HG02763 (cell line): ENCODE measurements around the gene NME4.

Source experiments
- ATAC-seq: cut with Tn5 transposase; IDR thresholded peaks from one replicate; pipeline ENCODE4 v1.9.1; 2021; ENCODE audit warnings: mild to moderate bottlenecking, moderate library complexity; ENCODE audit not compliant: unreplicated experiment

NME4 gene

DNA sequence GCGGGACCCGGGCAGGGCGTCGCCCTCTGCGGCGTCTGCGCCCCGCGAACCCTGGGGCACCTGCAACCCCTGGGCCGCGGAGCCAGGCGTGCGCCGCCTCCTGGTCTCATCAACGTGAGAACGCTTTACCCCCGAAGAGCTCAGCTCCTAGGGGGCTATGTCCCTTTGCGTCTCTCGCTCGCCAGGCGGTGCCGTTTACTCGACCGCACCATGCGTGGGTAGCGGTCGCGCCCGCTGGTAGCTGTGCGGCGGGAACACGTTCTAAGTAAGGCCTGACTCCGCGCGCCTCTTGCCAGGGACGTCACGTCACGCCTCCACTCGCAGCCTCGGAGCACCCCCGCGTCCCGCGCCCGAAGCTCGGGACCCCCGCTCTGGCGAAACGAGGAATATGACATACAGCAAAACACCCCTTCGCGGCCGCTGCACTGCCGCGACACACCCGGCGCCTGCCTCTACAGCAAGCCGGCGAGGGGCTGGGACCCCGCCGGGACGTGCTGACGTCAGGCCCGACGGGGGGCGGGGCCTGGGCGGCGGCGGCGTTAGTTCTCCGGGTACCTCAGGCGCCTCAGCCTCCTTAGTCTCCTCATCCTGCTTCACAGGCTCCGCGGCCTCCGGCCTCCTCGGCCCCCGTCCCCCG lies 28.2 kb downstream of the NME4 start, which contains the start of gene RAB11FIP3:
RAB11FIP3 (plus strand) TSS at position 568 of the 637 bp plus-strand sequence. CDS start 358 bp downstream, outside the sequence.
- peak; percentile 74 for ATAC-seq

DNA sequence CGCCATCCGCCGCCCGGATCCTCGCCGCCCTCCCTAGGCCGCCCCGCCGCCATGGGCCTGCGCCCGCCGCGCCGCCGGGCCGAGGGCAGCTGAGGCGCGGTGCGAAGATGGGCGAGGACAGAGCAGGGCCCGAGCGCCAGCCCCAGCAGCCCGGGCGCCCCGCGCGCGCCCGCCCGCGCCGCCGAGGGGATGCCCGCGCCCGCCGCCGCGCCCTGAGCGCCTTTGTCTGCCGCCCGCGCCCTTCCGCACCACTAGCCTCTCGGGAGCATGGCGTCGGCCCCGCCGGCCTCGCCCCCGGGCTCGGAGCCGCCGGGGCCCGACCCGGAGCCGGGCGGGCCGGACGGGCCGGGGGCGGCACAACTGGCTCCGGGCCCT lies 28.7 kb downstream of the NME4 start:
- ATAC-seq = peak; percentile 30

DNA sequence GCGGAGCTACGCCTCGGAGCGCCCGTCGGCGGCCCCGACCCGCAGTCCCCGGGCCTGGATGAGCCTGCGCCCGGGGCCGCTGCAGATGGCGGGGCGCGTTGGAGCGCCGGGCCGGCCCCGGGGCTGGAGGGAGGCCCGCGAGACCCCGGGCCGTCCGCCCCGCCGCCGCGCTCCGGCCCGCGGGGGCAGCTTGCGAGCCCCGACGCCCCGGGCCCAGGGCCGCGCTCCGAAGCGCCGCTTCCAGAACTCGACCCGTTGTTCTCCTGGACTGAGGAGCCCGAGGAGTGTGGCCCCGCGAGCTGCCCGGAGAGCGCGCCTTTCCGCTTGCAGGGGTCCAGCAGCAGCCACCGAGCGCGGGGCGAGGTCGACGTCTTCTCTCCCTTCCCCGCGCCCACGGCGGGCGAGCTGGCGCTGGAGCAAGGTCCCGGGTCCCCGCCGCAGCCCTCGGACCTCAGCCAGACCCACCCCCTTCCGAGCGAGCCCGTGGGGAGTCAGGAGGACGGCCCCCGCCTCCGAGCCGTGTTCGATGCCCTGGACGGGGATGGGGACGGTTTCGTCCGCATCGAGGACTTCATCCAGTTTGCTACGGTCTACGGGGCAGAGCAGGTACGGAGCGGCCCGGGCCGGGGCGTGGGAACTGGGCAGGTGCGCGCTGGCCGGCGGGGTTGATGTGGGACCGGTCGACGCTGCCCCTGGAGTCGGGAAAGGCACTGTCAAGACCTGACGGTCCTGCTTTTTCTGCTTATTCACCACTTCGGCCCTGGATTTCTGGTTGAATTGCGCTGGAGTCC lies 29.3 kb downstream of the NME4 start:
- no peak for ATAC-seq

DNA sequence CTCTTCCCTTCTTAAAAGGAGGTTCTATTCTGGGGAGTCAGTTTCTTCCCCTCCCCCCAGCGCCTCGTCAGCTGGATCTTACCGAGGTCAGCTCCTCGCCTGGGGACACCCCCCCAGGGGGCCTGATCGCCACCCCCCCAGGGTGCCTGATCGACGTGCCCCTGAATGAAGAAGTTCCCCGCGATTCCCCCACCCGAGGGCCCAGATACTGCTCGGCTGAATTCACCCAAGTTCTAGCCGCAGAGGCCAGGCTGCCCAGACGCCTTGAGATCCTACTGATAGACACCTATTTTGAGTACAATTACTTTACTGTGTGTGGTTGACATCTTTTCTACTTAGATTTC lies 29.9 kb downstream of the NME4 start:
- ATAC-seq = no peak

DNA sequence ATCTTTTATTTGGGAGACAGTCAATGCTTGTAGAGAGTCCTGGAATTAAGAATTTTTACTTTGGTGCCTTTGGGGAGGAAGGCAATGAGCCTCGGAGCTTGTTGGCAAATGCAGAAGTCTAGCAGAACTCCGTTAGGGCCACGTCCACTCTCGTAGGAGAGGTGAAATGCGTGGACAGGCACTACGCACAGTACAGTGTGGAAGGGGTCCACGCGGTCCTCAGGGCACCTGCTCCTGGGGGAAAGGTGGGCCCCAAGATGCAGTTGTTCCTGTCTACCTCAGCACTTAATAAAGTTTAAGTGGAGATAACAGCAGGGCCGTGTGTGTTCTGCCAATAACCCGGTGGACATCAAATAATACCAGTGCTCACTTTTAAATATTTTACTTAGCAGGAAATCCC lies 30.3 kb downstream of the NME4 start:
- ATAC-seq = no peak

DNA sequence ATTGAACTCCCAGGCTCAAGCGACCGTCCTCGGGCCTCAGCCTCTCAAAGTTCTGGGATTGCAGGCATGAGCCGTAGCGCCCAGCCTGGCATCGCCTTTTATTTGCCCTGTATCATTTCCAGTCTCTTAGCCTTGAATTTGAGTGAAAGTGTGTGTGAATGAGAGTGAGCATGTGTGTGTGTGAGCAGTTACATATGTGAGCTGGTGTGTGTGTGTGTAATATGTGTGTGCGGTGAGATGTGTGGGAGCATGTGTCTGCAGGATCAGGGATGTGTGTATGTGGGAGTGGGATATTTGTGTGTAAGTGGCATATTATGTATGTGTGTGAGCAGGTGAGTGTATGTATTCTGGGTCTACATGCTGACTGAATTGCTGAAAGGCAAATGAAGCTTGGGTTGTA lies 33.9 kb downstream of the NME4 start:
- ATAC-seq = no peak

DNA sequence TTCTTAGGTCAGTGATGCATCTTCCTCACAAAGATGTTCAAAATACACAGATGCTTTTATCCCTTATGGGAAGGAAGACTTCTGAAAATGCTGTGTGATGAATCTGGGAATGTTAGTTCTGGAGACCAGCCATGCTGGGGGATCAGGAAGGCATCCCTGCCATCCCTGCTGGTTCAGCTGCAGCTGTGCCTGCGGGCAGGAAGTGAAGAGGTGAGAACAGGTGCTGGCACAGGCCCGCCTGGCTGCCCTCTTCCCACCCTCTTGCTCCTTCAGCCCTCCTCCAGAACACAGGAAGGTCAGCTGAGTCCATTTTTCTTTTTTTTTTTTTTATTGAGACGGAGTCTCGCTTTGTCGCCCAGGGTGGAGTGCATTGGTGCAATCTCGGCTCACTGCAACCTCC lies 43.6 kb downstream of the NME4 start:
- no peak for ATAC-seq

DNA sequence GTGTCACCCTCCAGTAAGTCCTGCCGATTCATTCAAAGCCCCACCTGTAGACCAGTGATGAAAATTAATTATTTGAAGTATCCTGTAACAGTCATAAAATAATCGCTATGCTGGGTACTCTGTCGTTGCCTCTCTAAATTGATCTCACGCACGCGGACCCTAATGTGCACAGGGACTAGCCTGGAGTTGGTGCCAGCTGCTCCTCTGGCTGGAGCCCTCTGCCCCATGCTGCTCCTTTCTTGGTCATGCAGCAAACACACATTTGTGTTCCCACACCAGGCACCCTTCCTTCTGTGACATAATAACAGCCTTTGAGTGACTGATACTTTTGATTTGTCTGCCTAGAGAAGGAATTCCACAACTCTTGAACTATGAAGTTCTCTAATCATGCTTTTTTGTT lies 44.4 kb downstream of the NME4 start:
- no peak for ATAC-seq

DNA sequence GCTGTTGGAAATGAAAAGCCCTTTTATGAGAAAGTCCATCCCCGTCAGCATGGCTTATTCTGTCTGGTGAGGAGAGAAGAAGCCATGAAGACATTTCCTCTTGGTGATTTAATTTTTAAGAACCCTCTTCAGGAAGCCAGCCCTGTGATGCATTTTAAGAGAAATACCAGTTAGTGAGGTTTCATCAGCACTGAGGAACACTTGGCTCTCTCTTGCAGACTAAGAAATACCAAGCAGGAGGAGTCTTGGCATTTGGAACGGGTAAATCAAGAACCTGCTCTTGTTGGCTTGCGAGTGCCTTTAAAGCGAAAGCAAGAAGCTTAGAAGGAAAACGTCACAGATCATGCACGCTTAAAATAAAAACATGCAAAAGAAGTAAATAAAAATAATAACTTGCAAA lies 46.0 kb downstream of the NME4 start:
- no peak for ATAC-seq

DNA sequence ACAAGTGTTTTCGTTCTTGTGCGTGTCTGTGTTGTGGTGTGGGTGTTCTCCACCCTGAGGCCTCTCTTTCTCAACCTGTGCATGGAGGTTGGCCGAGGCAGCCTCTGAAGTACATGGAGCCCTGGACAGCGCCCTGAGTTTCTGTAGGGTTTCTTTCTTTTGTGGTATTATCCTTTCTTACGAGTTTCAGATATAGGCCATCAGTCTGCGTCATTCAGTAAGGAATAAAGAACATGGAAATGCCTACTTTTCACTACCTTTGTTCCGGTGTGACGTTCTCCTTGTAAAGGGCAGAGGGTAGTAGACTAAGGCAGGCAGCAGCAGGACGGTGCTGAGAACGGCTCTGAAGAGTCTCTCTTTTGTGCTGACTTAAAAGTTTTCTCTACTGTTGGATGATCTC lies 47.0 kb downstream of the NME4 start:
- ATAC-seq = no peak

DNA sequence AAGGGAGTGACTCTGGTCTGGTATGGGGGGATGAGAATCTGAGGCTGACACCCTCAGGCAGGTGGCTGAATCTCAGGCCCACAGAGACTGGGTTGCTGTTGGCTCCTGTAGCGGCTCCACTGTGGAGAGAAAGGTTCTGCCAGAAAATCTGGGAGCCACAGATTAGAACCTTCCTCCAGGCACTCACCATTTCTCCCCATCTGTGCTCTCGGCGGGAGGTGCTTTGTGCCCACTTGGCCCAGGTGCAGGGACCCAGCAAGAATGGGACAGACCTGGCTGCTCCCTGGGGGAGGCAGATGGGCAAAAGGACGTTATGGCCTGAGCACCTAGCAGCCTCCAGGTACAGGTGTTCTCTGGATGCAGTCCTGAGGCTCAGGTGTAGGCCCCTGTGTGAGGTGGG lies 48.6 kb downstream of the NME4 start:
- no peak for ATAC-seq
